Neural cell (in vitro differentiated cells): ENCODE measurements around the gene ARL15. TPM values are rescaled to one million over a fixed set of nuclear protein-coding genes. Genes with fewer than 3 reads are reported as not detected.

Experiments
- H2AFZ ChIP-seq: fragments of 200-600, 300-800 bp; sonication (generic), shearing (Covaris generic); 2 replicates; pipeline ENCODE4 v1.6.0; 2014; ENCODE audit warnings: low read depth, mild to moderate bottlenecking, antibody characterized with exemption, low read length, moderate library complexity
- H3F3A ChIP-seq: fragments of 200-600 bp; shearing (Covaris generic); 2 replicates; pipeline ENCODE4 v1.6.1; 2016; ENCODE audit warnings: mild to moderate bottlenecking, moderate library complexity, mixed read lengths, antibody characterized with exemption, low read length; ENCODE audit not compliant: insufficient read depth, poor library complexity, severe bottlenecking
- H3K27ac ChIP-seq: fragments of 200-600, 300-800 bp; sonication (generic), shearing (Covaris generic); 2 replicates; pipeline ENCODE4 v1.5.1; 2014; ENCODE audit warnings: mild to moderate bottlenecking, low read length, moderate library complexity
- H3K27me3 ChIP-seq: fragments of 300-800, 200-600 bp; sonication (generic), shearing (Covaris generic); 2 replicates; pipeline ENCODE4 v1.6.0; 2014; ENCODE audit warnings: mild to moderate bottlenecking, low read depth, low read length, moderate library complexity; ENCODE audit not compliant: insufficient read depth
- H3K36me3 ChIP-seq: fragments of 300-800, 200-600 bp; sonication (generic), shearing (Covaris generic); 2 replicates; pipeline ENCODE4 v1.5.1; 2014; ENCODE audit warnings: mild to moderate bottlenecking, antibody characterized with exemption, low read length, moderate library complexity; ENCODE audit not compliant: insufficient read depth
- H3K4me2 ChIP-seq: fragments of 300-800, 200-600 bp; sonication (generic), shearing (Covaris generic); 2 replicates; pipeline ENCODE4 v1.6.0; 2014; ENCODE audit warnings: mild to moderate bottlenecking, low read length
- H3K4me3 ChIP-seq: fragments of 300-800, 200-600 bp; sonication (generic), shearing (Covaris generic); 2 replicates; pipeline ENCODE4 v1.5.1; 2014; ENCODE audit warnings: mild to moderate bottlenecking, low read length, moderate library complexity
- H3K79me2 ChIP-seq: fragments of 200-600 bp; shearing (Covaris generic); replicated peaks from 2 replicates; pipeline ENCODE4 v1.6.0; 2014; ENCODE audit warnings: mild to moderate bottlenecking, low read length, moderate library complexity; ENCODE audit not compliant: insufficient read depth
- H3K9ac ChIP-seq: fragments of 300-800, 200-600 bp; sonication (generic), shearing (Covaris generic); 2 replicates; pipeline ENCODE4 v1.6.1; 2016; ENCODE audit warnings: mild to moderate bottlenecking, low read length, mixed read lengths
- H3K9me2 ChIP-seq: fragments of 200-600 bp; shearing (Covaris generic); 2 replicates; pipeline ENCODE4 v1.6.1; 2016; ENCODE audit warnings: mild to moderate bottlenecking, low read length, mixed read lengths; ENCODE audit not compliant: insufficient read depth
- H3K9me3 ChIP-seq: fragments of 200-600, 300-800 bp; sonication (generic), shearing (Covaris generic); 2 replicates; pipeline ENCODE4 v1.6.1; 2016; ENCODE audit warnings: mild to moderate bottlenecking, mixed run types, low read length, moderate library complexity, mixed read lengths
- H4K20me1 ChIP-seq: fragments of 200-600 bp; shearing (Covaris generic); 2 replicates; pipeline ENCODE4 v1.6.1; 2016; ENCODE audit warnings: mild to moderate bottlenecking, mixed run types; ENCODE audit not compliant: insufficient read depth
- EP300 ChIP-seq: fragments of 450-650 bp; conservative IDR thresholded peaks from 2 replicates; pipeline ENCODE4 v1.6.1; 2014; ENCODE audit warnings: antibody characterized with exemption, mild to moderate bottlenecking, moderate library complexity; ENCODE audit not compliant: poor library complexity, severe bottlenecking
- EZH2 ChIP-seq: fragments of 200-600, 300-800 bp; shearing (Covaris generic), sonication (generic); IDR thresholded peaks from 2 replicates; pipeline ENCODE4 v1.6.1; 2014; ENCODE audit warnings: antibody characterized with exemption, low read length, borderline replicate concordance, mild to moderate bottlenecking; ENCODE audit not compliant: insufficient read depth, poor library complexity, severe bottlenecking
- MXI1 ChIP-seq: fragments of 450-650 bp; conservative IDR thresholded peaks from 2 replicates; pipeline ENCODE4 v1.6.1; 2014; ENCODE audit warnings: antibody characterized with exemption, mild to moderate bottlenecking; ENCODE audit not compliant: poor library complexity, severe bottlenecking
- POLR2AphosphoS5 ChIP-seq: IDR thresholded peaks from 2 replicates; pipeline ENCODE4 v1.6.1; 2012
- RAD21 ChIP-seq: fragments of 450-650 bp; conservative IDR thresholded peaks from 2 replicates; pipeline ENCODE4 v1.6.1; 2014; ENCODE audit warnings: antibody characterized with exemption, mild to moderate bottlenecking, moderate library complexity
- REST ChIP-seq: IDR thresholded peaks from 2 replicates; pipeline ENCODE4 v1.6.1; 2012; ENCODE audit warnings: borderline replicate concordance
- SMC3 ChIP-seq: fragments of 450-650 bp; conservative IDR thresholded peaks from 2 replicates; pipeline ENCODE4 v1.6.1; 2014; ENCODE audit warnings: antibody characterized with exemption, mild to moderate bottlenecking, moderate library complexity; ENCODE audit not compliant: poor library complexity
- TAF1 ChIP-seq: IDR thresholded peaks from 2 replicates; pipeline ENCODE4 v1.6.1; 2012; ENCODE audit warnings: low read depth
- polyA plus RNA-seq: library from polyadenylated mRNA; depleted of rRNA; stranded (reverse); fragments of >200 nt; gene quantifications from 2 replicates; pipeline ENCODE4 v1.2.3, GENCODE V29; 2014
- TF ChIP-seq, protein P1 (sequence below): fragments of 450-650 bp; IDR thresholded peaks from 2 replicates; pipeline ENCODE4 v1.5.1; 2014; ENCODE audit warnings: antibody characterized with exemption, mild to moderate bottlenecking, moderate library complexity; ENCODE audit not compliant: poor library complexity, severe bottlenecking

Gene ARL15
- polyA plus RNA-seq, 1 donor from 2014 or later = 51.9 TPM

GRCh38 chr5:54337523-54337922, 27.1 kb upstream of the ARL15 start:
- Histone ChIP-seq H3K9ac (no peak overlapping the region), H3K4me2 (no peak overlapping the region), H3K79me2 (no peaks in the 10 kb centered on the region), H3K9me3 (no peaks in the 10 kb centered on the region), H3K4me3 (no peak overlapping the region), H3K27me3 (no peaks in the 10 kb centered on the region), H3K36me3 (no peaks in the 10 kb centered on the region), H2AFZ (no peak overlapping the region), H3K27ac (no peak overlapping the region), H3F3A (no peaks in the 10 kb centered on the region), H3K9me2 (no peaks in the 10 kb centered on the region), H4K20me1 (no peaks in the 10 kb centered on the region)
- TF ChIP-seq SMC3 = no peak
- TF ChIP-seq EZH2 = no peak
- TF ChIP-seq REST = no peak
- TF ChIP-seq POLR2AphosphoS5 = no peak
- TF ChIP-seq RAD21 = no peak
- no peak for TF ChIP-seq TAF1
- TF ChIP-seq, protein P1, sequence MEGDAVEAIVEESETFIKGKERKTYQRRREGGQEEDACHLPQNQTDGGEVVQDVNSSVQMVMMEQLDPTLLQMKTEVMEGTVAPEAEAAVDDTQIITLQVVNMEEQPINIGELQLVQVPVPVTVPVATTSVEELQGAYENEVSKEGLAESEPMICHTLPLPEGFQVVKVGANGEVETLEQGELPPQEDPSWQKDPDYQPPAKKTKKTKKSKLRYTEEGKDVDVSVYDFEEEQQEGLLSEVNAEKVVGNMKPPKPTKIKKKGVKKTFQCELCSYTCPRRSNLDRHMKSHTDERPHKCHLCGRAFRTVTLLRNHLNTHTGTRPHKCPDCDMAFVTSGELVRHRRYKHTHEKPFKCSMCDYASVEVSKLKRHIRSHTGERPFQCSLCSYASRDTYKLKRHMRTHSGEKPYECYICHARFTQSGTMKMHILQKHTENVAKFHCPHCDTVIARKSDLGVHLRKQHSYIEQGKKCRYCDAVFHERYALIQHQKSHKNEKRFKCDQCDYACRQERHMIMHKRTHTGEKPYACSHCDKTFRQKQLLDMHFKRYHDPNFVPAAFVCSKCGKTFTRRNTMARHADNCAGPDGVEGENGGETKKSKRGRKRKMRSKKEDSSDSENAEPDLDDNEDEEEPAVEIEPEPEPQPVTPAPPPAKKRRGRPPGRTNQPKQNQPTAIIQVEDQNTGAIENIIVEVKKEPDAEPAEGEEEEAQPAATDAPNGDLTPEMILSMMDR = no peak
- no peak for TF ChIP-seq EP300
- TF ChIP-seq MXI1 = no peak

- no peak overlapping the region for H3K9ac ChIP-seq
- H3K9me3 ChIP-seq = no peaks in the 10 kb centered on the region
- no peak overlapping the region for H3K4me3 ChIP-seq
- H3F3A ChIP-seq = no peaks in the 10 kb centered on the region
- H3K4me2 ChIP-seq = no peak overlapping the region
- H2AFZ ChIP-seq = no peak overlapping the region
- no peaks in the 10 kb centered on the region for H3K9me2 ChIP-seq
- TF ChIP-seq POLR2AphosphoS5 (no peak), EZH2 (no peak), TAF1 (no peak), RAD21 (no peak), EP300 (no peak)
- no peaks in the 10 kb centered on the region for H3K79me2 ChIP-seq
- H3K36me3 ChIP-seq = no peaks in the 10 kb centered on the region
- no peaks in the 10 kb centered on the region for H4K20me1 ChIP-seq
- H3K27me3 ChIP-seq = no peaks in the 10 kb centered on the region
- no peak overlapping the region for H3K27ac ChIP-seq
Measured at GRCh38 chr5:54332720-54333119, 22.3 kb upstream of the ARL15 start.
